ENCODE results near the gene PRDX2. TPM values are rescaled to one million over a fixed set of nuclear protein-coding genes. Genes with fewer than 3 reads are reported as not detected.

The PRDX2 gene
- total RNA-seq, 1 experiment from 2014 or later, result 406 TPM

DNA sequence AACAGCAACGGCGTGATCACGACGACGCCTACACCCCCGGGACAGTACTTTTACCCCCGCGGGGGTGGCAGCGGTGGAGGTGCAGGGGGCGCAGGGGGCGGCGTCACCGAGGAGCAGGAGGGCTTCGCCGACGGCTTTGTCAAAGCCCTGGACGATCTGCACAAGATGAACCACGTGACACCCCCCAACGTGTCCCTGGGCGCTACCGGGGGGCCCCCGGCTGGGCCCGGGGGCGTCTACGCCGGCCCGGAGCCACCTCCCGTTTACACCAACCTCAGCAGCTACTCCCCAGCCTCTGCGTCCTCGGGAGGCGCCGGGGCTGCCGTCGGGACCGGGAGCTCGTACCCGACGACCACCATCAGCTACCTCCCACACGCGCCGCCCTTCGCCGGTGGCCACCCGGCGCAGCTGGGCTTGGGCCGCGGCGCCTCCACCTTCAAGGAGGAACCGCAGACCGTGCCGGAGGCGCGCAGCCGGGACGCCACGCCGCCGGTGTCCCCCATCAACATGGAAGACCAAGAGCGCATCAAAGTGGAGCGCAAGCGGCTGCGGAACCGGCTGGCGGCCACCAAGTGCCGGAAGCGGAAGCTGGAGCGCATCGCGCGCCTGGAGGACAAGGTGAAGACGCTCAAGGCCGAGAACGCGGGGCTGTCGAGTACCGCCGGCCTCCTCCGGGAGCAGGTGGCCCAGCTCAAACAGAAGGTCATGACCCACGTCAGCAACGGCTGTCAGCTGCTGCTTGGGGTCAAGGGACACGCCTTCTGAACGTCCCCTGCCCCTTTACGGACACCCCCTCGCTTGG, 9.3 kb downstream of the PRDX2 start:
- Histone ChIP-seq H3K4me1 (ENCODE audit: insufficient read depth, low read length, poor library complexity, severe bottlenecking) (peaks cover 39% of the 10 kb centered on the region), H3K27me3 (replicated peaks; ENCODE audit: insufficient read depth, low read depth, low read length, poor library complexity) (no peaks in the 10 kb centered on the region), H3K9me3 (ENCODE audit: low read depth, low read length, poor library complexity, severe bottlenecking) (no peaks in the 10 kb centered on the region), H3K36me3 (ENCODE audit: insufficient read depth, low read length, poor library complexity, severe bottlenecking) (peaks cover 4% of the 10 kb centered on the region), H3K27ac (ENCODE audit: low read depth, low read length, poor library complexity, severe bottlenecking) (peak overlapping the region; percentile 98), H3K4me3 (ENCODE audit: low read depth, low read length, poor library complexity, severe bottlenecking) (peak overlapping the region; percentile 59)
- ChIA-PET CTCF (interaction anchor here (0.6 to 3.0 kb wide), 6 partner anchors 13 to 114 kb away, joined by 3 to 29 read pairs (median 4); no protein-coding TSS in a partner anchor), POLR2A (ENCODE audit: low non-redundant PET) (interaction anchor here (0.8 to 1.4 kb wide), 3 partner anchors 10 to 33 kb away, joined by 3 to 4 read pairs (median 3); partner anchors contain the start of gene THSD8)
- intact Hi-C loops (cut with micrococcal nuclease; ENCODE audit: unreplicated experiment), result loop anchor here (5.0 kb wide), 1 partner anchor 110 kb away; the partner anchor contains the start of gene DHPS
- peak; percentile 86 for DNase-seq (ENCODE audit: low spot score)
- no TSS peak for BruUV-seq (replicated peaks)
- TF ChIP-seq, protein P1, sequence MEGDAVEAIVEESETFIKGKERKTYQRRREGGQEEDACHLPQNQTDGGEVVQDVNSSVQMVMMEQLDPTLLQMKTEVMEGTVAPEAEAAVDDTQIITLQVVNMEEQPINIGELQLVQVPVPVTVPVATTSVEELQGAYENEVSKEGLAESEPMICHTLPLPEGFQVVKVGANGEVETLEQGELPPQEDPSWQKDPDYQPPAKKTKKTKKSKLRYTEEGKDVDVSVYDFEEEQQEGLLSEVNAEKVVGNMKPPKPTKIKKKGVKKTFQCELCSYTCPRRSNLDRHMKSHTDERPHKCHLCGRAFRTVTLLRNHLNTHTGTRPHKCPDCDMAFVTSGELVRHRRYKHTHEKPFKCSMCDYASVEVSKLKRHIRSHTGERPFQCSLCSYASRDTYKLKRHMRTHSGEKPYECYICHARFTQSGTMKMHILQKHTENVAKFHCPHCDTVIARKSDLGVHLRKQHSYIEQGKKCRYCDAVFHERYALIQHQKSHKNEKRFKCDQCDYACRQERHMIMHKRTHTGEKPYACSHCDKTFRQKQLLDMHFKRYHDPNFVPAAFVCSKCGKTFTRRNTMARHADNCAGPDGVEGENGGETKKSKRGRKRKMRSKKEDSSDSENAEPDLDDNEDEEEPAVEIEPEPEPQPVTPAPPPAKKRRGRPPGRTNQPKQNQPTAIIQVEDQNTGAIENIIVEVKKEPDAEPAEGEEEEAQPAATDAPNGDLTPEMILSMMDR (conservative IDR thresholded peaks at IDR 0.05; ENCODE audit: low read depth, low read length), result no peak
- TF ChIP-seq EZH2 (IDR thresholded peaks at IDR 0.05; ENCODE audit: borderline replicate concordance, low read depth, low read length, poor library complexity, severe bottlenecking), result no peak

DNA sequence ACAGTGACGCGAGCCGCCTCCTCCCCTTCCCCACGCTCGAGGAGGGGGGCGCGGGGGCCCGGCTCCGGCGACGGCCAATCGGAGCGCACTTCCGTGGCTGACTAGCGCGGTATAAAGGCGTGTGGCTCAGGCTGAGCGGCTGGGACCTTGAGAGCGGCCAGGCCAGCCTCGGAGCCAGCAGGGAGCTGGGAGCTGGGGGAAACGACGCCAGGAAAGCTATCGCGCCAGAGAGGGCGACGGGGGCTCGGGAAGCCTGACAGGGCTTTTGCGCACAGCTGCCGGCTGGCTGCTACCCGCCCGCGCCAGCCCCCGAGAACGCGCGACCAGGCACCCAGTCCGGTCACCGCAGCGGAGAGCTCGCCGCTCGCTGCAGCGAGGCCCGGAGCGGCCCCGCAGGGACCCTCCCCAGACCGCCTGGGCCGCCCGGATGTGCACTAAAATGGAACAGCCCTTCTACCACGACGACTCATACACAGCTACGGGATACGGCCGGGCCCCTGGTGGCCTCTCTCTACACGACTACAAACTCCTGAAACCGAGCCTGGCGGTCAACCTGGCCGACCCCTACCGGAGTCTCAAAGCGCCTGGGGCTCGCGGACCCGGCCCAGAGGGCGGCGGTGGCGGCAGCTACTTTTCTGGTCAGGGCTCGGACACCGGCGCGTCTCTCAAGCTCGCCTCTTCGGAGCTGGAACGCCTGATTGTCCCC, 10.1 kb downstream of the PRDX2 start, which contains the start of gene JUNB:
JUNB (plus strand) TSS at position 142 of the 706 bp plus-strand sequence; CDS start at position 428, 286 bp downstream.
- peak within 1 kb of the TSS; percentile 98 for H3K27ac ChIP-seq (ENCODE audit: low read depth, low read length, poor library complexity, severe bottlenecking)
- H3K27me3 ChIP-seq (replicated peaks; ENCODE audit: insufficient read depth, low read depth, low read length, poor library complexity), result no peaks in the 10 kb centered on the region
- BruUV-seq (replicated peaks), result TSS peak; percentile 65
- intact Hi-C loops (cut with micrococcal nuclease; ENCODE audit: unreplicated experiment), result loop anchor here (5.0 kb wide), 1 partner anchor 109 kb away; the partner anchor contains the start of gene DHPS
- no peak for TF ChIP-seq EZH2 (IDR thresholded peaks at IDR 0.05; ENCODE audit: borderline replicate concordance, low read depth, low read length, poor library complexity, severe bottlenecking)
- H3K4me3 ChIP-seq (ENCODE audit: low read depth, low read length, poor library complexity, severe bottlenecking), result peak within 1 kb of the TSS; percentile 59
- no peaks in the 10 kb centered on the region for H3K36me3 ChIP-seq (ENCODE audit: insufficient read depth, low read length, poor library complexity, severe bottlenecking)
- DNase-seq (ENCODE audit: low spot score), result peak; percentile 97
- CTCF ChIA-PET, result interaction anchor here (0.6 to 3.0 kb wide), 5 partner anchors 14 to 114 kb away, joined by 3 to 29 read pairs (median 3); no protein-coding TSS in a partner anchor
- POLR2A ChIA-PET (ENCODE audit: low non-redundant PET), result interaction anchor here (0.6 to 1.1 kb wide), 5 partner anchors 14 to 364 kb away, joined by 3 to 6 read pairs (median 3); partner anchors contain the start of gene FARSA
- peaks cover 39% of the 10 kb centered on the region for H3K4me1 ChIP-seq (ENCODE audit: insufficient read depth, low read length, poor library complexity, severe bottlenecking)
- no peaks in the 10 kb centered on the region for H3K9me3 ChIP-seq (ENCODE audit: low read depth, low read length, poor library complexity, severe bottlenecking)

DNA sequence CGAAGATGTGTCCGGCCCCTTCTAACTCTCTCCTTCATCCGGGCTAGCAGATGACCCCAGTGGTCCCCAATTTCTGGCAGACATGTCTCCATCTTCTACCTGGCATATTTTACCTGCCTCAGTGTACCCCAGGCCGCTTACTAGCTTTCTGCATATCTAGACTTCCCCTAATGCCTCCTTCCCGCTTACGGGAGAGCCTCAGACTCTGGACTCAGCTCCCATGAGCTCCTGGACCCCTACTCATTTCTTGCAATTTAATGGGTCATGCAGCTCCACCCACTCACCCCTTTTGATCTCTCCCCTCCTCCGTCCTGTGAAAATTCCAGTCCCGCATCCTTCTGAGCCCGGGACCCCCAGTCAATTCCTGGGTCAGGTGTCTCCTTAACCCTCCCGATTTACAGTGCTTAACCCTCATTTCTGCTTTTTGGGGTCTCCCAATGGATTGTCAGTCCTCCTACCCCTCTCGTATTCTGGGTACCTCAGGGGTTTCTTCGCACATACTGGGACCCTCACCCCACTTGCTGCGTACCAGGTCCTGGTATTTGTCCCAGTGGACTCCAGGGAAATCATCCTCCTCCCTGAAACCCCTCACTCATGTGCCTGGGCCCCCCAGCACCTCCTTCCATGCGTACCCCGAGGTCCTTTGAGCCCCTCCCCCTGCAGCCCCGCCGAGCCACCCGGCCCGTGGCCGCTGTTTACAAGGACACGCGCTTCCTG, 10.8 kb downstream of the PRDX2 start:
- CTCF ChIA-PET, result interaction anchor here (0.7 to 3.0 kb wide), 3 partner anchors 13 to 24 kb away, joined by 3 to 29 read pairs (median 4); no protein-coding TSS in a partner anchor
- Histone ChIP-seq H3K4me1 (ENCODE audit: insufficient read depth, low read length, poor library complexity, severe bottlenecking) (peaks cover 33% of the 10 kb centered on the region), H3K9me3 (ENCODE audit: low read depth, low read length, poor library complexity, severe bottlenecking) (no peaks in the 10 kb centered on the region), H3K27me3 (replicated peaks; ENCODE audit: insufficient read depth, low read depth, low read length, poor library complexity) (no peaks in the 10 kb centered on the region), H3K4me3 (ENCODE audit: low read depth, low read length, poor library complexity, severe bottlenecking) (peak overlapping the region; percentile 59), H3K36me3 (ENCODE audit: insufficient read depth, low read length, poor library complexity, severe bottlenecking) (no peaks in the 10 kb centered on the region), H3K27ac (ENCODE audit: low read depth, low read length, poor library complexity, severe bottlenecking) (peak overlapping the region; percentile 98)
- no TSS peak for BruUV-seq (replicated peaks)
- POLR2A ChIA-PET (ENCODE audit: low non-redundant PET), result interaction anchor here (0.8 to 1.1 kb wide), 4 partner anchors 13 to 365 kb away, joined by 3 to 6 read pairs (median 3); partner anchors contain the start of gene FARSA
- TF ChIP-seq, protein P1 (conservative IDR thresholded peaks at IDR 0.05; ENCODE audit: low read depth, low read length), result no peak
- no peak for TF ChIP-seq EZH2 (IDR thresholded peaks at IDR 0.05; ENCODE audit: borderline replicate concordance, low read depth, low read length, poor library complexity, severe bottlenecking)
- intact Hi-C loops (cut with micrococcal nuclease; ENCODE audit: unreplicated experiment), result loop anchor here (5.0 kb wide), 1 partner anchor 108 kb away; the partner anchor contains the start of gene DHPS
- DNase-seq (ENCODE audit: low spot score), result no peak

Measured in A673 (cell line).